HCT116 (cell line): Measurements from ENCODE around the gene FAM83F. TPM values are rescaled to one million over a fixed set of nuclear protein-coding genes. Genes with fewer than 3 reads are reported as not detected.

ENCODE experiments used
- ATAC-seq: fragments of 200-7000 bp; cut with Tn5 transposase; 2 replicates; pipeline ENCODE4 v1.9.1; 2020; ENCODE audit warnings: mild to moderate bottlenecking, moderate library complexity
- BruUV-seq: library from RNA; stranded (reverse); fragments of 400-500 nt; replicated peaks from 2 replicates; lab custom pipeline; 2021; lab: Mats Ljungman, UMichigan
- CTCF ChIA-PET: fragments of 300-600 bp; sonication (Branson Sonifier 250); formaldehyde crosslinking; loops from one replicate; lab custom pipeline; 2021; ENCODE audit warnings: antibody characterized with exemption; lab: Charles Lee
- POLR2A ChIA-PET: fragments of 300-600, 350-600 bp; sonication (Branson Sonifier 250); formaldehyde crosslinking; loops from one replicate; lab custom pipeline; 2021; ENCODE audit warnings: antibody characterized with exemption; lab: Charles Lee
- RAD21 ChIA-PET, 2 experiments: fragments of 300-600 bp; sonication (Branson Sonifier 250); formaldehyde crosslinking; loops; one replicate each; lab custom pipeline; 2023; ENCODE audit warnings: low total read pairs in 2 of 2; ENCODE audit not compliant: uncharacterized antibody in 2 of 2, unreplicated experiment in 2 of 2, low non-redundant PET in 1 of 2; lab: Charles Lee
- DNase-seq: peaks from one replicate; pipeline ENCODE4 v3.0.0-alpha.2; 2010; ENCODE audit warnings: low read depth, low spot score
- H2AFZ ChIP-seq: fragments of 200-600 bp; shearing (Covaris generic), sonication (generic); 2 replicates; pipeline ENCODE4 v1.6.1; 2017; ENCODE audit warnings: low read depth, mixed run types, mixed read lengths, antibody characterized with exemption, low read length; ENCODE audit not compliant: poor library complexity, severe bottlenecking
- H3K27ac ChIP-seq: 2 replicates; pipeline ENCODE4 v1.5.1; 2012; ENCODE audit warnings: low read depth, low read length
- H3K27me3 ChIP-seq: fragments of 200-600 bp; sonication (generic); 2 replicates; pipeline ENCODE4 v1.6.1; 2016; ENCODE audit warnings: mixed run types, low read length, mixed read lengths; ENCODE audit not compliant: insufficient read depth
- H3K36me3 ChIP-seq, 2 experiments: fragments of 200-500 bp in 1 of 2; fragments of 200-600 bp in 1 of 2; sonication (Bioruptor generic) in 1 of 2; sonication (generic) in 1 of 2; 2 replicates each; pipeline versions ENCODE4 v1.5.1 to v1.6.1; 2014 to 2016; ENCODE audit warnings: low read length in 2 of 2, inconsistent platforms in 1 of 2, mixed read lengths in 1 of 2, mixed run types in 1 of 2; ENCODE audit not compliant: insufficient read depth in 2 of 2, control insufficient read depth in 1 of 2
- H3K4me1 ChIP-seq, 2 experiments: fragments of 200-600 bp in 1 of 2; sonication (generic) in 1 of 2; 2 replicates each; pipeline versions ENCODE4 v1.5.1 to v1.6.1; 2012 to 2017; ENCODE audit warnings: low read length in 2 of 2, inconsistent platforms in 1 of 2, mild to moderate bottlenecking in 1 of 2, mixed read lengths in 1 of 2, mixed run types in 1 of 2, moderate library complexity in 1 of 2; ENCODE audit not compliant: insufficient read depth in 2 of 2, control insufficient read depth in 1 of 2
- H3K4me2 ChIP-seq: fragments of 200-600 bp; sonication (generic); 2 replicates; pipeline ENCODE4 v1.6.1; 2017; ENCODE audit warnings: mixed run types, low read length, mixed read lengths
- H3K4me3 ChIP-seq, 2 experiments: fragments of 200-600 bp in 1 of 2; sonication (generic) in 1 of 2; replicated peaks in 1 of 2; 2 replicates each; pipeline ENCODE4 v1.5.1; 2011 to 2016; ENCODE audit warnings: low read length in 2 of 2, control low read depth in 1 of 2, low read depth in 1 of 2, mild to moderate bottlenecking in 1 of 2, mixed read lengths in 1 of 2, mixed run types in 1 of 2
- H3K79me2 ChIP-seq: fragments of 200-600 bp; sonication (generic); 2 replicates; pipeline ENCODE4 v1.6.1; 2017; ENCODE audit warnings: mild to moderate bottlenecking, mixed run types, low read length, moderate library complexity, mixed read lengths; ENCODE audit not compliant: insufficient read depth
- H3K9ac ChIP-seq: fragments of 200-600 bp; sonication (generic); 2 replicates; pipeline ENCODE4 v1.6.1; 2016; ENCODE audit warnings: low read length, mixed read lengths
- H3K9me2 ChIP-seq: fragments of 200-600 bp; sonication (generic), shearing (Covaris generic); 2 replicates; pipeline ENCODE4 v1.6.1; 2017; ENCODE audit warnings: mixed run types, mild to moderate bottlenecking, moderate library complexity; ENCODE audit not compliant: insufficient read depth
- H3K9me3 ChIP-seq, 2 experiments: fragments of 200-500 bp in 1 of 2; fragments of 200-600 bp in 1 of 2; sonication (Bioruptor generic) in 1 of 2; sonication (generic) in 1 of 2; 2 replicates each; pipeline ENCODE4 v1.6.1; 2014 to 2017; ENCODE audit warnings: low read length in 2 of 2, mixed read lengths in 2 of 2, inconsistent platforms in 1 of 2, low read depth in 1 of 2, mild to moderate bottlenecking in 1 of 2, mixed run types in 1 of 2, moderate library complexity in 1 of 2; ENCODE audit not compliant: control insufficient read depth in 1 of 2, insufficient read depth in 1 of 2
- H4K20me1 ChIP-seq: fragments of 200-600 bp; sonication (generic), shearing (Covaris generic); 2 replicates; pipeline ENCODE4 v1.6.1; 2017; ENCODE audit warnings: mixed run types, mild to moderate bottlenecking, moderate library complexity; ENCODE audit not compliant: insufficient read depth
- CBX3 ChIP-seq: IDR thresholded peaks from 2 replicates; pipeline ENCODE4 v1.6.1; 2012; ENCODE audit warnings: low read depth
- CEBPB ChIP-seq: IDR thresholded peaks from 2 replicates; pipeline ENCODE4 v1.6.1; 2012; ENCODE audit warnings: low read depth
- CTCF ChIP-seq, 3 experiments: fragments of 200-600 bp in 1 of 3; sonication (generic) in 1 of 3; IDR thresholded peaks in 2 of 3; conservative IDR thresholded peaks in 1 of 3; 2 replicates each; pipeline ENCODE4 v1.5.1; 2012 to 2017; ENCODE audit warnings: low read depth in 2 of 3, low read length in 2 of 3, antibody characterized with exemption in 1 of 3, borderline replicate concordance in 1 of 3, control low read depth in 1 of 3, mild to moderate bottlenecking in 1 of 3, mixed read lengths in 1 of 3, mixed run types in 1 of 3, moderate library complexity in 1 of 3; ENCODE audit not compliant: insufficient read depth in 1 of 3
- EGR1 ChIP-seq: IDR thresholded peaks from 2 replicates; pipeline ENCODE4 v1.6.1; 2012; ENCODE audit warnings: low read depth
- EZH2 ChIP-seq: fragments of 200-600 bp; sonication (generic); IDR thresholded peaks from 2 replicates; pipeline ENCODE4 v1.6.1; 2017; ENCODE audit warnings: antibody characterized with exemption, mixed run types
- JUND ChIP-seq: IDR thresholded peaks from 2 replicates; pipeline ENCODE4 v1.6.1; 2012
- MAX ChIP-seq: IDR thresholded peaks from 2 replicates; pipeline ENCODE4 v1.6.1; 2012
- POLR2A ChIP-seq: IDR thresholded peaks from 2 replicates; pipeline ENCODE4 v1.7.0; 2011; ENCODE audit warnings: borderline replicate concordance; ENCODE audit not compliant: insufficient read depth, insufficient read length; ENCODE audit errors: extremely low read depth
- SRF ChIP-seq: IDR thresholded peaks from 2 replicates; pipeline ENCODE4 v1.6.1; 2012; ENCODE audit warnings: low read depth
- TCF7L2 ChIP-seq: IDR thresholded peaks from 2 replicates; pipeline ENCODE4 v1.7.0; 2011; ENCODE audit warnings: borderline replicate concordance, inconsistent platforms; ENCODE audit not compliant: insufficient read depth, insufficient read length; ENCODE audit errors: extremely low read depth
- YY1 ChIP-seq: IDR thresholded peaks from 2 replicates; pipeline ENCODE4 v1.6.1; 2011; ENCODE audit warnings: low read length, low read depth, moderate library complexity, mild to moderate bottlenecking; ENCODE audit not compliant: insufficient replicate concordance; ENCODE audit errors: extremely low read depth
- ZBTB33 ChIP-seq: IDR thresholded peaks from 2 replicates; pipeline ENCODE4 v1.6.1; 2011; ENCODE audit warnings: mild to moderate bottlenecking, low read length, moderate library complexity; ENCODE audit not compliant: insufficient replicate concordance; ENCODE audit errors: extremely low read depth
- ZNF274 ChIP-seq: fragments of 200-500 bp; sonication (Bioruptor generic); IDR thresholded peaks from 2 replicates; pipeline ENCODE4 v1.6.1; 2014; ENCODE audit warnings: mild to moderate bottlenecking, low read depth, low read length, inconsistent platforms
- intact Hi-C: fragments of 100-400 bp; cut with micrococcal nuclease; formaldehyde crosslinking; loops from 2 replicates; pipeline ENCODE4 v1.10.0; 2022
- total RNA-seq: library from RNA; stranded (reverse); gene quantifications from one replicate; pipeline ENCODE4 v1.2.1, GENCODE V29; 2021; ENCODE audit not compliant: unreplicated experiment

The FAM83F gene
- total RNA-seq, 1 experiment from 2014 or later = 24.5 TPM

- POLR2A ChIA-PET = no interaction called here
- peak overlapping the region; percentile 61 for H3K9ac ChIP-seq
- CTCF ChIA-PET = interaction anchor here (2.1 kb wide), 1 partner anchor 30 kb away, joined by 6 read pairs; no protein-coding TSS in a partner anchor
- peak overlapping the region; percentile 27 to 45 for H3K4me3 ChIP-seq
- BruUV-seq = TSS peak; percentile 72
- H3K79me2 ChIP-seq = peaks cover 42% of the 10 kb centered on the region
- peak overlapping the region; percentile 71 for H3K4me2 ChIP-seq
- H2AFZ ChIP-seq = no peak overlapping the region
- H3K9me2 ChIP-seq = no peaks in the 10 kb centered on the region
- H3K36me3 ChIP-seq = peaks cover 0 to 5% of the 10 kb centered on the region in 2 experiments; a peak in 2 of 4 replicates
- ATAC-seq = no peak
- H3K27ac ChIP-seq = peak overlapping the region; percentile 61; the same call in 1 of the 2 replicates
- no peaks in the 10 kb centered on the region for H4K20me1 ChIP-seq
- TF ChIP-seq MAX = no peak
- no peak for TF ChIP-seq CBX3
- no peak for TF ChIP-seq ZNF274
- no peak for TF ChIP-seq SRF
- no peak for TF ChIP-seq EGR1
- TF ChIP-seq CTCF (IDR thresholded peaks at IDR 0.05 in 2 of 3, conservative IDR thresholded peaks at IDR 0.05 in 1 of 3; ENCODE audit: borderline replicate concordance in 1 of 3, insufficient read depth in 1 of 3, low read depth in 2 of 3, low read length in 2 of 3) = no peak
- TF ChIP-seq TCF7L2 = no peak
- no peak for TF ChIP-seq YY1
- no peak for TF ChIP-seq JUND
- no peak for TF ChIP-seq ZBTB33
- no peak for TF ChIP-seq EZH2
- no peak for TF ChIP-seq POLR2A
- no peak for TF ChIP-seq CEBPB
- H3K4me1 ChIP-seq = peaks cover 20 to 38% of the 10 kb centered on the region in 2 experiments
- H3K27me3 ChIP-seq = no peaks in the 10 kb centered on the region
- RAD21 ChIA-PET = no interaction called here
- no peak for DNase-seq
- no peaks in the 10 kb centered on the region for H3K9me3 ChIP-seq
- intact Hi-C loops = no loop called here
These were observed 651 bp upstream of the FAM83F start for GRCh38 chr22:39994041-39994565.
